Progenitor cell of endocrine pancreas (in vitro differentiated cells): Measurements from ENCODE around the gene NLGN1. TPM values are rescaled to one million over a fixed set of nuclear protein-coding genes. Genes with fewer than 3 reads are reported as not detected.
A peak's percentile ranks its signal among the peaks of the same experiment; 100 is the strongest.

Experiments
- DNase-seq: peaks from one replicate; pipeline ENCODE4 v3.0.0; 2021; ENCODE audit warnings: low spot score; ENCODE audit not compliant: unreplicated experiment
- H3K27ac Mint-ChIP-seq: 2 replicates; pipeline ENCODE4 v1.8.0; 2021; ENCODE audit warnings: mild to moderate bottlenecking, moderate library complexity, mixed read lengths
- H3K27me3 Mint-ChIP-seq: 2 replicates; pipeline ENCODE4 v1.8.0; 2021; ENCODE audit warnings: mixed read lengths
- H3K36me3 Mint-ChIP-seq: 2 replicates; pipeline ENCODE4 v1.8.0; 2022; ENCODE audit warnings: mixed read lengths; ENCODE audit not compliant: insufficient read depth
- H3K4me1 Mint-ChIP-seq: 2 replicates; pipeline ENCODE4 v1.8.0; 2021; ENCODE audit warnings: low read depth, mixed read lengths
- H3K4me3 Mint-ChIP-seq: 2 replicates; pipeline ENCODE4 v1.8.0; 2021; ENCODE audit warnings: low read depth, mild to moderate bottlenecking, moderate library complexity, mixed read lengths
- H3K9me3 Mint-ChIP-seq: 2 replicates; pipeline ENCODE4 v1.8.0; 2021; ENCODE audit warnings: low read depth, mixed read lengths
- CTCF ChIP-seq: fragments of 200-600 bp; sonication (generic); IDR thresholded peaks from one replicate; pipeline ENCODE4 v1.5.0; 2021; ENCODE audit warnings: antibody characterized with exemption, mild to moderate bottlenecking; ENCODE audit not compliant: unreplicated experiment
- total RNA-seq: library from RNA; stranded (reverse); gene quantifications from 2 replicates; pipeline ENCODE4 v1.2.1, GENCODE V29; 2021

The NLGN1 gene
- total RNA-seq, 1 donor from 2014 or later, result 5.7 TPM

GRCh38 chr3:173875790-173876189, 478.2 kb downstream of the NLGN1 start:
- Mint-ChIP-seq H3K4me3 (no peak overlapping the region), H3K4me1 (no peaks in the 10 kb centered on the region), H3K27me3 (no peaks in the 10 kb centered on the region), H3K9me3 (no peaks in the 10 kb centered on the region), H3K27ac (no peak overlapping the region), H3K36me3 (no peaks in the 10 kb centered on the region)
- no peak for TF ChIP-seq CTCF
- no peak for DNase-seq

GRCh38 chr3:173876476-173876875, 478.9 kb downstream of the NLGN1 start:
- no peaks in the 10 kb centered on the region for H3K27me3 Mint-ChIP-seq
- DNase-seq, result no peak
- no peak overlapping the region for H3K4me3 Mint-ChIP-seq
- H3K4me1 Mint-ChIP-seq, result no peaks in the 10 kb centered on the region
- no peaks in the 10 kb centered on the region for H3K36me3 Mint-ChIP-seq
- H3K9me3 Mint-ChIP-seq, result no peaks in the 10 kb centered on the region
- peak; percentile 38 for TF ChIP-seq CTCF
- H3K27ac Mint-ChIP-seq, result no peak overlapping the region

- H3K4me3 Mint-ChIP-seq, result no peak overlapping the region
- no peaks in the 10 kb centered on the region for H3K27me3 Mint-ChIP-seq
- no peak for TF ChIP-seq CTCF
- no peak for DNase-seq
- no peaks in the 10 kb centered on the region for H3K36me3 Mint-ChIP-seq
- no peaks in the 10 kb centered on the region for H3K4me1 Mint-ChIP-seq
- peaks cover 3% of the 10 kb centered on the region for H3K9me3 Mint-ChIP-seq
- no peak overlapping the region for H3K27ac Mint-ChIP-seq
These were observed 490.3 kb downstream of the NLGN1 start for GRCh38 chr3:173887888-173888287.

- no peaks in the 10 kb centered on the region for H3K4me1 Mint-ChIP-seq
- no peaks in the 10 kb centered on the region for H3K9me3 Mint-ChIP-seq
- no peak overlapping the region for H3K27ac Mint-ChIP-seq
- no peak for TF ChIP-seq CTCF
- no peaks in the 10 kb centered on the region for H3K27me3 Mint-ChIP-seq
- DNase-seq, result no peak
- H3K36me3 Mint-ChIP-seq, result no peaks in the 10 kb centered on the region
- no peak overlapping the region for H3K4me3 Mint-ChIP-seq
These were observed 492.1 kb downstream of the NLGN1 start for GRCh38 chr3:173889596-173889995.

GRCh38 chr3:173890091-173890490, 492.5 kb downstream of the NLGN1 start:
- Mint-ChIP-seq H3K9me3 (no peaks in the 10 kb centered on the region), H3K27ac (no peak overlapping the region), H3K36me3 (no peaks in the 10 kb centered on the region), H3K4me1 (no peaks in the 10 kb centered on the region), H3K27me3 (no peaks in the 10 kb centered on the region), H3K4me3 (no peak overlapping the region)
- TF ChIP-seq CTCF, result no peak
- no peak for DNase-seq
